Activated naive CD8-positive, alpha-beta T cell treated with anti-CD3 and anti-CD28 coated beads for 36 hours (primary cell): Measurements from ENCODE around the gene OAF. TPM values are rescaled to one million over a fixed set of nuclear protein-coding genes. Genes with fewer than 3 reads are reported as not detected.
"Not testable (repeated sequence)": the region's sequence is repeated elsewhere in the genome, so short reads cannot be mapped to it uniquely, and the experiment has no call there.

Experiments
- DNase-seq: peaks from one replicate; pipeline ENCODE4 v3.0.0; 2021
- H3K27ac Mint-ChIP-seq: one replicate; pipeline ENCODE4 v1.8.0; 2022; ENCODE audit warnings: mild to moderate bottlenecking, moderate library complexity, mixed read lengths
- H3K27me3 Mint-ChIP-seq: one replicate; pipeline ENCODE4 v1.8.0; 2022; ENCODE audit warnings: mild to moderate bottlenecking, mixed read lengths
- H3K36me3 Mint-ChIP-seq: one replicate; pipeline ENCODE4 v1.8.0; 2021; ENCODE audit warnings: mild to moderate bottlenecking, mixed read lengths
- H3K4me1 Mint-ChIP-seq: one replicate; pipeline ENCODE4 v1.8.0; 2021; ENCODE audit warnings: mixed read lengths
- H3K4me3 Mint-ChIP-seq: one replicate; pipeline ENCODE4 v1.8.0; 2022; ENCODE audit warnings: mild to moderate bottlenecking, moderate library complexity, mixed read lengths
- H3K9me3 Mint-ChIP-seq: one replicate; pipeline ENCODE4 v1.8.0; 2022; ENCODE audit warnings: mixed read lengths
- total RNA-seq, 2 experiments: library from RNA; stranded (reverse); gene quantifications; one replicate each; pipeline ENCODE4 v1.2.3, GENCODE V29; 2021

The OAF gene
- 1 to 10 TPM; 3.0 to 3.6 TPM for total RNA-seq

DNA sequence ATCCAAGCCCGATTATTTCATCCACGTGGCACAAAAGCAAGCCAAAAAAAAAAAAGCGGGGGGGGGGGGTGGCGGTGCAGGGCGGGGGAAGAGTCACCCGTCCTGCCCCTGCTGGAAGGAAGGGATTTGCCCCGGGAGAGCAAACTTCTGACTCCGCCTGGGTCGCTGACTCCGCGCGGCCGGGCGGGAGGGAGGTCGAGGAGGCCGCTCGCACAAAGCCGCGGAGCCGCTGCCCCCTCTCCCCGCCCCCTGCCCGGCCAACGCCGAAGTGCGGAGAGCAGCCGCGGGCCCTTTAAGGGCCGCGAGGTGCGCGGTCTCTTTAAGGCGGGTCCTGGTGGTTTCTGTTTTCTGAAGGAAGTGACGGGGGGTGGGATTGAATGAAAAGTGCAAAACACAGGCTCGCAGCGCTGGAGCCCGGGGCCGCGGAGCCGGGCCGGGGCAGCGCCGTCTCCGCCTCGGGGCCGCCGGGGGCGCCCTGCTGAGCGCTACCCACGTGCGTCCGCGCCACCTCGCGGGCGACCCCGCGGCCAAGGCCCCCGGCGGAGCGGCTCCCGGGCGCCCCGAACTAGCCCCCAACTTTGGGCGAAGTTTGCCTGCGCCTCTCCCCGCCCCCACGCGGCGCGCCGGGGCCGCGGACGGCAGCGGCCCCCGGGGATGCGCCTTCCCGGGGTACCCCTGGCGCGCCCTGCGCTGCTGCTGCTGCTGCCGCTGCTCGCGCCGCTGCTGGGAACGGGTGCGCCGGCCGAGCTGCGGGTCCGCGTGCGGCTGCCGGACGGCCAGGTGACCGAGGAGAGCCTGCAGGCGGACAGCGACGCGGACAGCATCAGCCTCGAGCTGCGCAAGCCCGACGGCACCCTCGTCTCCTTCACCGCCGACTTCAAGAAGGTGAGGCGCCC, at the start of gene OAF:
TSS of gene OAF (plus strand) at position 407 of the 896 bp plus-strand sequence. CDS start at position 655, 248 bp downstream.
- DNase-seq: peak; percentile 72
- H3K36me3 Mint-ChIP-seq: no peaks in the 10 kb centered on the region
- peak within 1 kb of the TSS; percentile 90 for H3K4me3 Mint-ChIP-seq
- H3K27ac Mint-ChIP-seq: peak within 1 kb of the TSS; percentile 75
- H3K9me3 Mint-ChIP-seq: no peaks in the 10 kb centered on the region
- H3K27me3 Mint-ChIP-seq: peaks cover 3% of the 10 kb centered on the region
- H3K4me1 Mint-ChIP-seq: peaks cover 11% of the 10 kb centered on the region

DNA sequence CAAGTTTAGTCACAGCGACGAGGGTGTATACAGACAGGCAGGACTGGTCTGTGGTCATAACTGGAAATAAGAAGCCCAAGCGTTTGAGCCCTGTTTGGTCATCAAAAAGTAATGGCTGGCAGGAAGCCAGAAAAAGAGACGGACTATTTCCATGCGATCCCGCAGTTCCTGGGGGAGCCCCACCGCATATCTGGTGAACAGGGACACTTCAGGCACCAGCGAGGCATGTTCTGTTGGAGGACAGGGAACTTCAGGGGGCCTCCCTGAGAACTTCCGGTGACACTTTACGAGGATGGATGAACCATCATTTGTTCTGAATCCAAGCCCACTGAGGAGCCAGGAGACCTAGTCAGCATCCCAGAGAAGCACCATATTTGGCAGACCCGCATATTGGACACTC, 43.2 kb upstream of the OAF start:
- peaks cover 5% of the 10 kb centered on the region for H3K9me3 Mint-ChIP-seq
- H3K27ac Mint-ChIP-seq: no peak overlapping the region
- H3K36me3 Mint-ChIP-seq: no peaks in the 10 kb centered on the region
- peaks cover 79% of the 10 kb centered on the region for H3K27me3 Mint-ChIP-seq
- peaks cover 7% of the 10 kb centered on the region for H3K4me1 Mint-ChIP-seq
- no peak for DNase-seq
- no peak overlapping the region for H3K4me3 Mint-ChIP-seq

DNA sequence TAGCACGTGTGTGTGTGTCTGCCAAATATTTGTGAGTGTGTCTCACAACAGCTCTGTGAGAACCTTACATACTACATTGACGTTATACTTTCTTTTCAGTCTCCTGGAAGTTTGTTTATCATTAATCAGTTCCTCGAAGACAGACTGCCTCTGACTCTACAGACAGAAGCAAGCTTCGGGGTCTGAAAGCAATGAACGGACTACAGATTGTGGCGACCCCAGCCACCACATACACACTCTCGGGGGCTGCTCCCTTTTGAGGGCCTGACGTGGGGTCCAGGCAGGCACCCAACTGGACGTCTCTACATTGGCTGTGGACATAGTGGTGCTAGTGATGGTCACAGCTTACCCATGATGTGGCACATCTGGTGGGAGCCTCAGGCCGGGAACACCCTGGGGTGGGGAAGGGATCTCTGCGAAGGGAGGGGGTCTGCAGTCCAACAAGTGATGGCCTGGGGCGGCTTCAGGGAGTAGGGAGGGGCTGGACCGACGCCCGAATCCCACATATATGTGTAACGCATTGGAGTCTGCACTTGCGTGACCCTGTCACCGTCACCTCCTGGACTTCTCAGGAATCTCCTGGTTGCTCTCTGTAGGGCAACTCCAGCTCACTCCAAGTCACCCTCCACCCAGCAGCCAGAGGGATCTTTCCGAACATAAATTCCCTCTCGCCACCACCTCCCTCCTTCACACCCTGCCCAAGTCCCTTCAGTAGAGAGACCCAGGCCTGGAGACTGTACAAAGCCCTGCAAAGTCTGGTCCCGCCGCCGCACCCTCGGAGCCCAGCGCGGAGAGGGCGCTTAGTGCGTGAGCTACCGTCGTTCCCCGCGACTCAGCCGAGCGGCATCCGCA, 42.5 kb upstream of the OAF start:
- H3K9me3 Mint-ChIP-seq: peaks cover 5% of the 10 kb centered on the region
- peaks cover 84% of the 10 kb centered on the region for H3K27me3 Mint-ChIP-seq
- DNase-seq: no peak
- H3K36me3 Mint-ChIP-seq: no peaks in the 10 kb centered on the region
- no peak overlapping the region for H3K27ac Mint-ChIP-seq
- peaks cover 7% of the 10 kb centered on the region for H3K4me1 Mint-ChIP-seq
- peak overlapping the region; percentile 67 for H3K4me3 Mint-ChIP-seq

DNA sequence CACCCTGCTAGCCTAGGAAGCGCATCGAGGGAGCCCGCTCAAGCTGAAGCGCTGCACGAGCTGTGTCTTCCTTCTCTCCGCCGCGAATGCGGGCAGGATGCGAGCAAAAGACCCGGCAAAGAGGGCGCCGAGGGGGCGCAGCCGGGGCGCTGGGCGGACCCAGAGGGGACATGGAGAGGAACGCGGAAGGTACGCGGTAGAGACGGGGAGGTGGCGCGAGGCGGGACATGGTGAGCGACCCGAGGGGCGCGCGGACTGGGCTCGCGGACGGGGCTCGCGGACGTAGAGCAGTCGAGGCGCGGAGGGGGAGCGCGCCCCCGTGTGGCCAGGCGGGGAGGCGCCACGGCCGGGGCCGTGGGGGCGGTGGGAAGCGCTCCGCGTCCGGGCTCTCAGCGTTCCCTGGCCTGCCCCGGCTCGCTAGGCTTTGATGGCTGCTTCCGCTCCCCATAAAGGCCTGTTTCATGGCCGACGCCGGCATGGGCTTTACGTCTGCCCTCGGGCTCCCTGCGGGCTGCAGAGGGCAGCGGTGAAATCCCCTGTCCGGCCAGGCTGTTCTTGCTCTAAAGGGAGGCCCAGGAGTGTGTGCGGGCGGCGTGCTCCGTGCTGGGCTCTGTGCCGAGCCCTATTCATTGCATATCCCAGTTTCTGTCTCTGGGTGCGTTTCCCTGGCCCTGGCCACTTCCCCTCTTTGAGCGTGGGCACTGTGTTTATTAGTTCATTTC, 41.7 kb upstream of the OAF start:
- no peak overlapping the region for H3K27ac Mint-ChIP-seq
- peak overlapping the region; percentile 67 for H3K4me3 Mint-ChIP-seq
- H3K36me3 Mint-ChIP-seq: no peaks in the 10 kb centered on the region
- H3K9me3 Mint-ChIP-seq: peaks cover 5% of the 10 kb centered on the region
- peaks cover 7% of the 10 kb centered on the region for H3K4me1 Mint-ChIP-seq
- peak; percentile 79 for DNase-seq
- H3K27me3 Mint-ChIP-seq: peaks cover 79% of the 10 kb centered on the region

DNA sequence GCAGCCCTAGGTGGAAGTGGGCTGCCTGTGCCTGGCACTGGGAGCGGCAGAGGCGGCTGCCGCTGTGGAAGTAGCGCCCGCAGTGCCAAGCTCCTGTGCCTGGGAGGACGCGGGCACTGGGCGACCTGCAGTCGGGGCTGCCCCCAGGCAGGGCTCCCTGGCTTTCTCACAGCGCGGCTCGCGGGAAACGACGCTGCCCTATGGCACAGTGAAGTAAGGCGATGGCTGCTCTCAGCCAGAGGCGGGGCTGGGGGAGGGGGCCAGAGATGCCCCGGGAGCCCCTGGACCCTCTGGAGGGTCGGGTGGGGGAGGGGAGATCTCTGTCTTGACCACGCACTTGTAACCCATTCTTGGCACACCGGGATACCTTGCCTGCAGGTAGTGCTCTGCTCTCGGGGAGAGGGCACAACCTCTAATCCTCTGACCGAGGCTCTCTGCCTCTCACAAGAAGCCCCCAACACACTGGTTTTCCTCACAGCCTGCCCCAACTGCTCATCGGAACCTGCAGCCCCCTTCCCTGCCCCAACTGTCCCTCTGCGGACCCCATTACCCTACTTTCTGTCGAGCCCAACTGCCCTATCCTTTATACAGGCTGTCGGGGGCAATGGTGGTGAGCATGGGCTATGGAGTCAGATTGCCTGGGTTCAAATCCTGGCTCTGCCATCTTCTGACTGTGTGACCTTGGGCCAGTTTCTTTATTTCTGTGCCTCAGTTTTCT, 40.7 kb upstream of the OAF start:
- H3K27ac Mint-ChIP-seq: no peak overlapping the region
- H3K4me1 Mint-ChIP-seq: peaks cover 7% of the 10 kb centered on the region
- H3K4me3 Mint-ChIP-seq: no peak overlapping the region
- H3K27me3 Mint-ChIP-seq: peaks cover 75% of the 10 kb centered on the region
- H3K36me3 Mint-ChIP-seq: no peaks in the 10 kb centered on the region
- peaks cover 3% of the 10 kb centered on the region for H3K9me3 Mint-ChIP-seq
- DNase-seq: no peak

DNA sequence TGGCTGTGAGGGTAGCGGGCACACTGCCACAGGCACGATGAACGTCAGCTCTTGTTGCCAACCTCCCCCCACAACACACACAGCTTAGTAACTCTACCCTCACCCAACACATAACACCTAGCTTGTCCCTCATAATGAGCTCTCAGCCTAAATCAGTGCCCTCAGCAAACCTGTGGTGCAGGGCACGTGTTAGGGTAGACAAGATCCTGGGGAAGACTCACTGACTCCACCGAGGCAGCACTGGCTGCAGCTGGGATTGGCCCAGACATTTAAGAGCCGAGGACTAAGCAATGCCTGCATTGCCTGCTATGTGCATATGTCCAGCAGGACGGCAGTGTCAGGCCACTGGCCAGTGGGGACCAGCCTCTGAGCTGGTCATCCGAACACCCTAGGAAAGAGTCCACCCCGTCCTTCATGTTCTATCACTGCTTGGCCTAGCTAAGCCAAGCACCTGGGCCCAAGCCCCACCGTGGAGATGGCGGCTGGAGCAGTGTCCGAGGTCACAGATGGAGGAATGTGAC, 40.0 kb upstream of the OAF start:
- DNase-seq: no peak
- Mint-ChIP-seq H3K4me1 (peaks cover 7% of the 10 kb centered on the region), H3K36me3 (no peaks in the 10 kb centered on the region), H3K27ac (no peak overlapping the region), H3K4me3 (no peak overlapping the region), H3K27me3 (peaks cover 69% of the 10 kb centered on the region), H3K9me3 (no peaks in the 10 kb centered on the region)

DNA sequence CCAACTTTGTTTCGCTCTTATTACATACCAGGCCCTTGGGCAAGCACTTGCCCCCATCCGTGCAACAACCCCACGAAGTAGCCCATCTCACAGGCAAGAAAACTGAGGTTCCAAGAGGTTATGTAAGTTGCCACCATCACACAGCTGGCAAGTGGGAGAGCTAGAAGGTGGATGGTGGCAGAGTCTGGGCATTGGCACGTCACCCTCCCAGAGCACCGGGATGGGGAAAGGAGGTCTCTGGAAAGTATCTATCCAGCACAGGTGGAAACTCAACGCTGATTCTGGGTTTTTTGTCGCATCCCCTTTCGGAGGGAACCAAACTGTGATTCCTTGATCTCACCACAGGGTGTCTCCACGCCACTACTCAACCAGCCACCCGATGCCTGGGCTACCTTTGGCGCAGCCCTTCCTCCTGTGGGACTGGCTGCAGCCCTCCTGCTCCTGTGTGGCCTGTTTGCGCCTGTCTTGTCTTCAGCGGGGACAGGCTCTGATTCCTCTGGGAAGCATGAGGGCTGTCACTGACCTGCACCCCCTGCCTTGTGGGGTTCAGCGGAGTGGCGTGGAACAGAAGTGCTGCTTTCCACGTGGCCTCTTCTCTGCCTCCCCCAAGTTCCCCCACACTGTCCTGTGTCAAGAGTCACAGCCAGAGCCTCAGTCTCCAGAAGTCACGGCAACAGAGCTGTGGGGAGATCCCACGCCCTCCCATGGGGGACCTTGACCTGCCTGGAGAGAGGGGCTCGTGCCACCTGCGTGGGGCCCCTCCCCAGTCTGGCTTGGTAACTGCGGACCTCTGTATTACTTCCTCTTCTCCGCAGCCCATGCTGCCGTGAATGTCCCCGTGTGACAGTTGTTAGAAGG, 38.5 kb upstream of the OAF start:
- Mint-ChIP-seq H3K4me1 (peaks cover 7% of the 10 kb centered on the region), H3K9me3 (no peaks in the 10 kb centered on the region), H3K36me3 (no peaks in the 10 kb centered on the region), H3K27me3 (peaks cover 54% of the 10 kb centered on the region), H3K27ac (no peak overlapping the region), H3K4me3 (no peak overlapping the region)
- DNase-seq: peak; percentile 59

DNA sequence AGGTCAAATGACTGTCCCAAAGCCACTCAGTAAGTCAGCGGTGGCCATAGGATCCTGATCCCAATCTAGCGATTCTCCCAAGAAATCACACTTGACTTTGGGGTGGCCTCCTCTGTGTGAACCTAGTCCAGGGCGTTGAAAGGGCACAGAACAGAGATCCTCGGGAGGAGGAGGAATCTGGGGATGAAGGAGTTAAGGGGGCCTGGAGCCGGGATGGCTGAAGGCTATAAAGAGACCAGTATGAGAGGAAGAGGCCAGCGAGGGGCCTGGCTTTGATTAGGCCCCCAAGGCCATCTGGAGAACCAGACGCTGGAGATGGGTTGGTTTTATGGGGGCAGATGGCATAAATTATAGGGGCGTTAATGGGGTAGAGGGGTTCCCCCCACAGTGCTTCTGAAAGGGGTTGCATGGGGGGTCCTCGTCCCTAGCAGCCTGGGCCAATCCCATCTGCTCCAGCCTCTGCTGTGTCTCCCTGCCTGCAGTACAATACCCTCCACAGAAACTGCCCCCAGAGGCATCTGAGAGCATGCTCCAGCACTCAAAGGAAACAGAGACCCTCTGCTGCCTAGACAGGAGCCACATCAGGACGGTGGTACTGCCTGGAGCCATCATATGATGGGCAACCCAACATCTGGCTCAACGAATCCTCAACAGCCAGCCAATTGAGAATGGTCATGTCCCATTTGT, 37.7 kb upstream of the OAF start:
- H3K27me3 Mint-ChIP-seq: peaks cover 45% of the 10 kb centered on the region
- H3K36me3 Mint-ChIP-seq: no peaks in the 10 kb centered on the region
- H3K4me3 Mint-ChIP-seq: no peak overlapping the region
- peaks cover 7% of the 10 kb centered on the region for H3K4me1 Mint-ChIP-seq
- H3K9me3 Mint-ChIP-seq: no peaks in the 10 kb centered on the region
- no peak overlapping the region for H3K27ac Mint-ChIP-seq
- DNase-seq: no peak

DNA sequence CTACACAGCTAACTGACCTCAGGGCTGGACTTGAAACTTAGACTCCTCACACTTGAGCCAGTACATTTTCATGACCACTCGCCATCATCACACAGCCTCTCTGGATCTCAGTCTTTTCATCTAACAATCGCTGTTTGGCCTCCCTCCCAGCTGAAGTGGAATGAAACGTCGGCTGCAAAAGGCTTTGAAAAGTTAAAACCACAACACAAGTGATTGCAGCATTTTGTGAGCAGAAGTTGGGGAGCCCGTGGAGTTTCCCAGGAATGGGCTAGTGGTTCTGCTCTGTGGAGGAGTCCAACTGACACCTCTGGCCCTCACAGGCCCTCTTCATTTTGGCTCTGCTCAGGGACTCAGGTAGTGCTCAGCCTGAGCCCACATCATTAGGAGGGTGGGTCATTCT, 37.0 kb upstream of the OAF start:
- Mint-ChIP-seq H3K27me3 (peaks cover 38% of the 10 kb centered on the region), H3K4me1 (peaks cover 5% of the 10 kb centered on the region), H3K36me3 (no peaks in the 10 kb centered on the region), H3K9me3 (no peaks in the 10 kb centered on the region), H3K4me3 (no peak overlapping the region), H3K27ac (no peak overlapping the region)
- no peak for DNase-seq

DNA sequence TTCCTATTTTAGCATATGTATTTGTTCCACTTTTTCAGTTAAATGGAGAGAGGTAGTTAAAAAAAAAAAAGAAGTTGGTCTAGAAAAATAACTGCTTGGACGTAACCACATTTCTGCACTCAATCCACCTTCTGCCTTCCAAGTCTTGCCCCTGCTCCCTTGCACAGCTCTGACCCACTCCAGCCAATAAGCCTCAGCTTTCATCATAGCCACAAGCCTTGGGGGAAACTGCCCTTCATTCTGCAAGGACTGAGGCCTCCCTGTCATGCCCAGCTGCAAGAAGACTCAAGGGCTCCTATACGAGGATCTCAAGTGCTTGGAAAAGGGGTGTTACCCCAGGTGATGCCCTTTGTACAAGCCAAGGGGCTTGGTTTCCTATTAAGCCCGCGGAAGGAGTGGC, 36.0 kb upstream of the OAF start:
- H3K27ac Mint-ChIP-seq: no peak overlapping the region
- H3K36me3 Mint-ChIP-seq: no peaks in the 10 kb centered on the region
- no peak for DNase-seq
- H3K9me3 Mint-ChIP-seq: no peaks in the 10 kb centered on the region
- H3K27me3 Mint-ChIP-seq: peaks cover 37% of the 10 kb centered on the region
- H3K4me3 Mint-ChIP-seq: no peak overlapping the region
- peaks cover 2% of the 10 kb centered on the region for H3K4me1 Mint-ChIP-seq

DNA sequence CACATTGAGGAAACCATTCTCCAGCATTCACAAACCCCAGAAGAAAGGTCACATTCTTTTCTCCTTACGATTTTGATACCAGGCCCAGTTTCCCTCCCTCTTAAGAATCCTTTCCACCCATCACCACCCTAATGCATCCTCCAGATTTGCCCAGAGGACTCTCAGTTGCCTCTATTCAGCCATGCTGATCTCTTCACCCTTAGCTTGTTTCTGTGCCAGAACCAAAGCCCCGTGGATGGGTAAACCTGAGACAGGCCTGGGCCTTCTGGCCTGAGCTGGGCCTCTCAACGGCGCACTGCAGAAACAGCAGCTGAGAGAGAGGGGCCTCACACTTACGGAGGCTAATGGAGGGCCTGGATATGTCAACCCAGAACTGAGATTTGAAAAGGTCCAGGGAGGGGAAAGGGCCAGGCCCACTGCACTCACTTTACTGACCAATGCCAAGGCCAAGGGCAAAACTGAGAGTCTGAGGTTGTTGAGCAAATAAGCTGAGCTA, 32.2 kb upstream of the OAF start:
- Mint-ChIP-seq H3K4me3 (no peak overlapping the region), H3K9me3 (no peaks in the 10 kb centered on the region)
- DNase-seq: no peak

DNA sequence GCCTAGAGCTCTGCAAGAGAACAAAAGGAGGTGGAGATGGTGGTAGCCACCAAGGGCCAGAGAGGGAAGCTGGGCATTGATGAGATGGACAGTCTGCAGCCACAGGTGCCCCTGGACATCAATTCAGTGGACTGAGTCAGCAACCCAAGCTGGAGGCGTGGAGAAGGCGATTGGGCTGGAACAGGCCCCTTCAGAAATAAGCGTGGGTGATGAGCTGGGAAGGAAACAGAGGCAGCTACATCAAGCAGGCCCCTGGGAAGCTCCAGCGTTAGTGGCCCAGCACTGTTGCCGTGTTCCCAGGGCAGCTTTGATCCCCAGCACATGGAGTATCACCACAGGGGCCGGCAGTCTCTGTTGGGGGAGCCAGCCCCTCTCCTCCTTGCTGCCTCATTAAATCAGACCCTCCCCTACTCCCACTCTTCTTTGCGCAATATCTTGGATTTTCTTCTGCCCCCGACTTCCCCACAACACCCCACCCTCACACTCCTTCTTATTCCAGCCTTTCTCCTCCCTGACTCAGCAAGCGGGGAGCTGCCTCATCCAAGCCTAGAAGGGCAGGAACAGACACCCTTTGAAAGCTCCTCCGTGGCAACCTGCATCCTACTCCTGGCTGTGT, 31.7 kb upstream of the OAF start:
- no peaks in the 10 kb centered on the region for H3K36me3 Mint-ChIP-seq
- DNase-seq: no peak
- no peak overlapping the region for H3K4me3 Mint-ChIP-seq
- no peak overlapping the region for H3K27ac Mint-ChIP-seq
- peaks cover 12% of the 10 kb centered on the region for H3K27me3 Mint-ChIP-seq
- no peaks in the 10 kb centered on the region for H3K9me3 Mint-ChIP-seq
- no peaks in the 10 kb centered on the region for H3K4me1 Mint-ChIP-seq

More for the DNA sequence above, 32.2 kb upstream of the OAF start:
- no peak overlapping the region for H3K27ac Mint-ChIP-seq
- no peaks in the 10 kb centered on the region for H3K36me3 Mint-ChIP-seq
- H3K27me3 Mint-ChIP-seq: peaks cover 6% of the 10 kb centered on the region
- H3K4me1 Mint-ChIP-seq: no peaks in the 10 kb centered on the region

DNA sequence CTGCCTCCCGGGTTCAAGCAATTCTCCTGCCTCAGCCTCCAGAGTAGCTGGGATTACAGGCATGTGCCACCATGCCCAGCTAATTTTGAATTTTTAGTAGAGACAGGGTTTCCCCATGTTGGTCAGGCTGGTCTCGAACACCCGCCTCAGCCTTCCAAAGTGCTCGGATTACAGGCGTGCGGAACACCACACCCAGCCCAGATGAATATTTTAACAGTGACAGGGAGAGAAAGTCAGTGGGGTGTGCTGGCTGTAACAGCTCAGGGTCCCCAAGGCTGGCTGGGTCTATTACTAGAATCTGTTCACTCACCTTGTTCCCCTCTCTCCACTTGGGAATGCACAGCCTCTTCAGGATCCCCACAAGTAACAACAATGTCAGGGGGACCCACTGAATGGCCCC, 30.8 kb upstream of the OAF start:
- not testable (repeated sequence) for H3K27me3 Mint-ChIP-seq, H3K4me1 Mint-ChIP-seq, DNase-seq, H3K27ac Mint-ChIP-seq, H3K9me3 Mint-ChIP-seq, H3K4me3 Mint-ChIP-seq, H3K36me3 Mint-ChIP-seq
